SK-N-SH (cell line): ENCODE measurements around the gene ROBO1.
A peak's percentile ranks its signal among the peaks of the same experiment; 100 is the strongest.

Source experiments
- CHD2 ChIP-seq: fragments of 150-350 bp; IDR thresholded peaks from 2 replicates; pipeline ENCODE4 v1.6.1; 2018; ENCODE audit warnings: low read length; ENCODE audit not compliant: partially characterized antibody
- CTCF ChIP-seq: fragments of 200-600 bp; sonication (generic); IDR thresholded peaks from 2 replicates; pipeline ENCODE4 v1.6.1; 2017; ENCODE audit warnings: antibody characterized with exemption, mild to moderate bottlenecking, moderate library complexity
- EP300 ChIP-seq, 2 experiments: IDR thresholded peaks; 2 replicates each; pipeline versions ENCODE4 v1.4.0 to v1.6.1; 2012; ENCODE audit warnings: borderline replicate concordance in 1 of 2, low read depth in 1 of 2, low read length in 1 of 2
- EZH2phosphoT487 ChIP-seq: fragments of 200-600 bp; sonication (generic); IDR thresholded peaks from 2 replicates; pipeline ENCODE4 v1.6.1; 2017; ENCODE audit warnings: low read depth, mixed run types, mild to moderate bottlenecking, antibody characterized with exemption, moderate library complexity, borderline replicate concordance
- MAX ChIP-seq: IDR thresholded peaks from 2 replicates; pipeline ENCODE4 v1.4.0; 2012; ENCODE audit warnings: low read depth
- NFIC ChIP-seq: IDR thresholded peaks from 2 replicates; pipeline ENCODE4 v1.4.0; 2012; ENCODE audit warnings: borderline replicate concordance
- POLR2AphosphoS5 ChIP-seq: IDR thresholded peaks from 2 replicates; pipeline ENCODE4 v1.6.1; 2012; ENCODE audit warnings: low read depth, low read length
- RXRA ChIP-seq: IDR thresholded peaks from 2 replicates; pipeline ENCODE4 v1.4.0; 2012; ENCODE audit warnings: low read depth, mild to moderate bottlenecking, borderline replicate concordance
- TAF1 ChIP-seq: IDR thresholded peaks from 2 replicates; pipeline ENCODE4 v1.6.1; 2012; ENCODE audit warnings: low read depth, mild to moderate bottlenecking, low read length, moderate library complexity, borderline replicate concordance
- TCF12 ChIP-seq: IDR thresholded peaks from 2 replicates; pipeline ENCODE4 v1.4.0; 2012
- TF ChIP-seq, protein P1 (sequence below): fragments of 150-350 bp; IDR thresholded peaks from 2 replicates; pipeline ENCODE4 v1.6.1; 2017; ENCODE audit warnings: antibody characterized with exemption, low read length, low read depth, borderline replicate concordance

- TF ChIP-seq RXRA (no peak), CTCF (no peak), POLR2AphosphoS5 (no peak), CHD2 (no peak), EZH2phosphoT487 (no peak), EP300 (IDR thresholded peaks at IDR 0.05; ENCODE audit: borderline replicate concordance in 1 of 2, low read depth in 1 of 2, low read length in 1 of 2) (0 out of 4 replicates have a peak, but pooled peaks of 1 of the 2 experiments have one; percentile 52), MAX (no peak), TCF12 (no peak), TAF1 (no peak), NFIC (no peak)
- TF ChIP-seq, protein P1, sequence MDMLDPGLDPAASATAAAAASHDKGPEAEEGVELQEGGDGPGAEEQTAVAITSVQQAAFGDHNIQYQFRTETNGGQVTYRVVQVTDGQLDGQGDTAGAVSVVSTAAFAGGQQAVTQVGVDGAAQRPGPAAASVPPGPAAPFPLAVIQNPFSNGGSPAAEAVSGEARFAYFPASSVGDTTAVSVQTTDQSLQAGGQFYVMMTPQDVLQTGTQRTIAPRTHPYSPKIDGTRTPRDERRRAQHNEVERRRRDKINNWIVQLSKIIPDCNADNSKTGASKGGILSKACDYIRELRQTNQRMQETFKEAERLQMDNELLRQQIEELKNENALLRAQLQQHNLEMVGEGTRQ, result no peak
These were observed 77.7 kb downstream of the ROBO1 start for GRCh38 chr3:79690072-79690471.
